ENCODE measurements around the gene MICU2. TPM values are rescaled to one million over a fixed set of nuclear protein-coding genes. Genes with fewer than 3 reads are reported as not detected.
A peak's percentile ranks its signal among the peaks of the same experiment; 100 is the strongest.

MICU2 gene
- total and polyA plus RNA-seq, 2 of the 4 experiments (the other 2 are of a cell fraction), result 14.9 to 25.0 TPM

DNA sequence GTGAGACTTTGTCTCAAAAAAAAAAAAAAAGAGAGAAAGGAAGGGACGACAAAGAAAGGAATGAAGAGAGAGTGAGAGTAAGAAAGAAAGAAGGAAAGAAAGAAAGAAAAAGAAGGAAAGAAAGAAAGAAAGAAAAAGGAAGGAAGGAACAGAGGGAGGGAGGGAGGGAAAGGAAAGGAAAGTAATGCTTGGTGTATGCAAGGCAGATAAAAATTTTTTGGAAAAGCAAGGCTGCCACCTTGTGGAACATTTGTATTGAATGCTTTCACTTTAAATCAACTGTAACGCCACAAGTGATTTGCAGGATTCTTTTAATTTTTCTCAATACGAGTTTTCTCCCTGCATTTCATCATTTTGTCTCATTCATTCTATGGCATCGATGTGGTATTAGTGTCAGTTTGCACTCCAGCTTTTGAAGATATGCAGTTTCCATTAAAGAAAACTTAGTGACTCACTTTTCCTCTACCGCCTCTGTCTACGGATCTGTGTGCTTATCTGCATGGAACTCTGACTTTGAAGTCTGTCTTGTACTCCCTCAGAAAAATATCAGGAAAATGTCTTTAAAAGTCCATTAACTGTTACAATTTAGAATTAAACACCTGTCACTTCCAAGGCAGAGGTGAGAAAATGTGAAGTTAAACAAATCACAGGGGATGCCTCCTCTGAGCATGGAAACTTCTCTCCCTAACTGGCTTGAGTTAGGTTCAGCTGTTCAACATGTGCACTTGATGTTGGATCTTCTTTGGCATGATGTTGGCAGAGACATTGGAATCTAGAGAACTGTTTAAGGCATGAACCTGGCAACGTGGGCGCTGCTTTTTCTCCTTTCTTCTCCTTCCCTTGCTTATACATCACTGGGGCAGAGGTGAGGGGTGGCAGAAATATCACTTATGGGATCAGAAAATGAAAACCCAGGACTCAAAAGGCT, 124.8 kb downstream of the MICU2 start (continued):
- TF ChIP-seq RFX5 (IDR thresholded peaks at IDR 0.05; ENCODE audit: low read depth, low read length), result no peak
- no peak for TF ChIP-seq NFE2L2 (IDR thresholded peaks at IDR 0.05; ENCODE audit: low read depth, low read length)
- TF ChIP-seq FOS (IDR thresholded peaks at IDR 0.05; ENCODE audit: low read depth, low read length), result no peak

DNA sequence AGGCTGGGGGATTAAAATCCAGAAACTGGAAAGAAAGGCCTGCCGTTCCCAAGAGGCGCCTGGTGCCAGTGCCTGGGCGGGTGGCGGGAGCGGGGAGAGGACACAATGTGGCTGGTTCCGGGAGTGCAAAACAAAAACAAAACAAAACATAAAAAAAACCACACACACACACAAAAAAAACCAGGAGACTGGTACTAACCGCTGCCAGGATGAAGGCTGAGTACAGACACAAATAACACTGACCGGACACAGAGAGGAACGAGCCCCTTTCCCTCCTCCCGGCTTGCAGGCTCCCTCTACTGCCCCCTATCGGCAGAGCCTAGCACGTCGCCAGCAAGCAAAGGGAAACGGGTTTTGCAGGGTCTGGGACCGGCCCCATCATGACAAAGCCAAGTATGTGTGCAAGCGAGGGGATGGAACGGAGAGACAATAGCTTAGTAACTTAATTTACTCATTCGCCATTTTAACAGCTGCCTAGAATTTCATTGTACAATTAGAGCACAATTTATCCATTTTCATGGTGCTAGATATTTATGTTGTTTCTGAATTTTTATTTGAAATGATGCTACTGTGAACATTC, 127.0 kb downstream of the MICU2 start:
- Histone ChIP-seq H3K27me3 (ENCODE audit: control insufficient read depth, insufficient read depth, low read length) (no peaks in the 10 kb centered on the region), H3K36me3 (ENCODE audit: control insufficient read depth, insufficient read depth, low read length) (no peaks in the 10 kb centered on the region), H3K14ac (replicated peaks; ENCODE audit: low read depth, low read length) (no peak overlapping the region), H3K23ac (ENCODE audit: low read depth, low read length) (no peak overlapping the region), H3K56ac (ENCODE audit: extremely low read depth, insufficient read depth, low read length) (no peak overlapping the region), H3K9me1 (ENCODE audit: insufficient read depth, low read length) (no peaks in the 10 kb centered on the region), H4K5ac (ENCODE audit: low read depth, low read length) (no peak overlapping the region), H2AFZ (replicated peaks; ENCODE audit: low read length, poor library complexity) (peak overlapping the region; percentile 83), H3K9me3 (ENCODE audit: control insufficient read depth, insufficient read depth, low read length) (no peaks in the 10 kb centered on the region), H3K79me1 (ENCODE audit: low read depth in 1 of 2, low read length in 2 of 2) (no peaks in the 10 kb centered on the region), H3K4ac (ENCODE audit: low read depth, low read length) (no peak overlapping the region), H2BK20ac (ENCODE audit: low read depth, low read length) (no peak overlapping the region), H2BK120ac (ENCODE audit: low read depth, low read length) (no peak overlapping the region), H3K4me2 (ENCODE audit: low read depth, low read length) (peak overlapping the region; percentile 52), H4K91ac (ENCODE audit: insufficient read depth, low read depth, low read length) (no peak overlapping the region), H3K4me1 (ENCODE audit: control insufficient read depth, insufficient read depth, low read length) (no peaks in the 10 kb centered on the region), H2BK15ac (ENCODE audit: low read depth, low read length) (no peak overlapping the region), H3K27ac (ENCODE audit: insufficient read depth, low read length) (no peak overlapping the region), H4K20me1 (ENCODE audit: insufficient read depth, low read length) (no peaks in the 10 kb centered on the region), H2AK5ac (ENCODE audit: low read depth, low read length) (no peak overlapping the region), H4K8ac (ENCODE audit: low read depth in 2 of 2, low read length in 2 of 2) (peak overlapping the region in 1 of 2 experiments; percentile 63; a peak in 3 of 4 replicates), H3K9ac (ENCODE audit: low read depth, low read length) (0 out of 2 replicates have a peak overlapping the region, but pooled peaks have one; percentile 8), H2AK9ac (replicated peaks; ENCODE audit: low read depth, low read length, poor library complexity) (peak overlapping the region; percentile 65), H3K4me3 (ENCODE audit: insufficient read depth, low read depth, low read length) (peak overlapping the region; percentile 27), H3K18ac (ENCODE audit: low read depth, low read length) (no peak overlapping the region), H2BK5ac (ENCODE audit: low read depth, low read length, poor library complexity, severe bottlenecking) (no peak overlapping the region)
- dilution Hi-C loops (cut with HindIII; ENCODE audit: low sequenced_read_pairs, unreplicated experiment) (no loop called here), in situ Hi-C loops (cut with MboI; ENCODE audit: low sequenced_read_pairs) (loop anchor here (5.0 to 25.0 kb wide), 5 partner anchors 180 to 1290 kb away; partner anchors contain the start of genes GJB2, MRPL57 and SKA3), intact Hi-C loops (cut with micrococcal nuclease) (loop anchor here (2.0 to 10.0 kb wide), 5 partner anchors 412 to 980 kb away; partner anchors contain the start of gene LATS2)
- BruUV-seq (replicated peaks), result no TSS peak
- peak; percentile 74 for DNase-seq
- WGBS, 2 experiments (ENCODE audit: extremely low coverage in 2 of 2, insufficient read length in 1 of 2), result no CpG with 5 or more reads among the region's 18 CpGs
- peak; percentile 85 for ATAC-seq (ENCODE audit: low read depth)
- ChIA-PET POLR2A (ENCODE audit: unreplicated experiment) (no interaction called here), CTCF (interaction anchor here (0.6 to 3.4 kb wide), 13 partner anchors 9 to 1280 kb away, joined by 3 to 20 read pairs (median 4); partner anchors contain the start of gene ZDHHC20)
- TF ChIP-seq SMC3 (IDR thresholded peaks at IDR 0.05; ENCODE audit: low read depth, low read length), result peak; percentile 61
- peak; percentile 75 for TF ChIP-seq RAD21 (IDR thresholded peaks at IDR 0.05; ENCODE audit: low read length)
- no peak for TF ChIP-seq BHLHE40 (IDR thresholded peaks at IDR 0.05; ENCODE audit: low read depth, low read length)
- TF ChIP-seq, protein P1, sequence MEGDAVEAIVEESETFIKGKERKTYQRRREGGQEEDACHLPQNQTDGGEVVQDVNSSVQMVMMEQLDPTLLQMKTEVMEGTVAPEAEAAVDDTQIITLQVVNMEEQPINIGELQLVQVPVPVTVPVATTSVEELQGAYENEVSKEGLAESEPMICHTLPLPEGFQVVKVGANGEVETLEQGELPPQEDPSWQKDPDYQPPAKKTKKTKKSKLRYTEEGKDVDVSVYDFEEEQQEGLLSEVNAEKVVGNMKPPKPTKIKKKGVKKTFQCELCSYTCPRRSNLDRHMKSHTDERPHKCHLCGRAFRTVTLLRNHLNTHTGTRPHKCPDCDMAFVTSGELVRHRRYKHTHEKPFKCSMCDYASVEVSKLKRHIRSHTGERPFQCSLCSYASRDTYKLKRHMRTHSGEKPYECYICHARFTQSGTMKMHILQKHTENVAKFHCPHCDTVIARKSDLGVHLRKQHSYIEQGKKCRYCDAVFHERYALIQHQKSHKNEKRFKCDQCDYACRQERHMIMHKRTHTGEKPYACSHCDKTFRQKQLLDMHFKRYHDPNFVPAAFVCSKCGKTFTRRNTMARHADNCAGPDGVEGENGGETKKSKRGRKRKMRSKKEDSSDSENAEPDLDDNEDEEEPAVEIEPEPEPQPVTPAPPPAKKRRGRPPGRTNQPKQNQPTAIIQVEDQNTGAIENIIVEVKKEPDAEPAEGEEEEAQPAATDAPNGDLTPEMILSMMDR (conservative IDR thresholded peaks at IDR 0.05; ENCODE audit: low read depth, low read length), result peak; percentile 83
- TF ChIP-seq FOS (IDR thresholded peaks at IDR 0.05; ENCODE audit: low read depth, low read length), result no peak
- TF ChIP-seq, protein P2, sequence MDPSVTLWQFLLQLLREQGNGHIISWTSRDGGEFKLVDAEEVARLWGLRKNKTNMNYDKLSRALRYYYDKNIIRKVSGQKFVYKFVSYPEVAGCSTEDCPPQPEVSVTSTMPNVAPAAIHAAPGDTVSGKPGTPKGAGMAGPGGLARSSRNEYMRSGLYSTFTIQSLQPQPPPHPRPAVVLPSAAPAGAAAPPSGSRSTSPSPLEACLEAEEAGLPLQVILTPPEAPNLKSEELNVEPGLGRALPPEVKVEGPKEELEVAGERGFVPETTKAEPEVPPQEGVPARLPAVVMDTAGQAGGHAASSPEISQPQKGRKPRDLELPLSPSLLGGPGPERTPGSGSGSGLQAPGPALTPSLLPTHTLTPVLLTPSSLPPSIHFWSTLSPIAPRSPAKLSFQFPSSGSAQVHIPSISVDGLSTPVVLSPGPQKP (IDR thresholded peaks at IDR 0.05; ENCODE audit: borderline replicate concordance, low read depth, low read length), result no peak
- TF ChIP-seq, protein P3, sequence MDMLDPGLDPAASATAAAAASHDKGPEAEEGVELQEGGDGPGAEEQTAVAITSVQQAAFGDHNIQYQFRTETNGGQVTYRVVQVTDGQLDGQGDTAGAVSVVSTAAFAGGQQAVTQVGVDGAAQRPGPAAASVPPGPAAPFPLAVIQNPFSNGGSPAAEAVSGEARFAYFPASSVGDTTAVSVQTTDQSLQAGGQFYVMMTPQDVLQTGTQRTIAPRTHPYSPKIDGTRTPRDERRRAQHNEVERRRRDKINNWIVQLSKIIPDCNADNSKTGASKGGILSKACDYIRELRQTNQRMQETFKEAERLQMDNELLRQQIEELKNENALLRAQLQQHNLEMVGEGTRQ (IDR thresholded peaks at IDR 0.05; ENCODE audit: low read depth, low read length), result no peak
- TF ChIP-seq CEBPB (IDR thresholded peaks at IDR 0.05; ENCODE audit: low read depth, low read length), result no peak

Measured in IMR-90 (cell line).